Measurements from ENCODE around the gene CHERP. TPM values are rescaled to one million over a fixed set of nuclear protein-coding genes. Genes with fewer than 3 reads are reported as not detected.

Gene CHERP
- total and polyA plus RNA-seq, 2 of the 13 experiments (the other 11 are each of a cell fraction or from before 2014, with no cell fraction given), result 4.3 to 5.4 TPM

GRCh38 chr19:16542045-16542909 is at the start of gene CHERP (continued):
- TF ChIP-seq ZNF574 (CRISPR knock-in tag; IDR thresholded peaks at IDR 0.05) (peak; percentile 93), NFE2L2 (IDR thresholded peaks at IDR 0.05; ENCODE audit: low read length) (no peak), AKAP8 (CRISPR knock-in tag; IDR thresholded peaks at IDR 0.05) (no peak), ZNF136 (CRISPR knock-in tag; IDR thresholded peaks at IDR 0.05; ENCODE audit: low read depth) (no peak), ARID5B (CRISPR knock-in tag; IDR thresholded peaks at IDR 0.05) (no peak), ZSCAN9 (CRISPR knock-in tag; IDR thresholded peaks at IDR 0.05; ENCODE audit: borderline replicate concordance) (peak; percentile 75), ATF2 (CRISPR knock-in tag; IDR thresholded peaks at IDR 0.05) (peak; percentile 42; the same call in 1 of the 2 replicates), ZNF670 (CRISPR knock-in tag; IDR thresholded peaks at IDR 0.05; ENCODE audit: borderline replicate concordance) (no peak; the same call in 1 of the 2 replicates), ZSCAN29 (CRISPR knock-in tag; conservative IDR thresholded peaks at IDR 0.05) (no peak), TERF1 (CRISPR knock-in tag; IDR thresholded peaks at IDR 0.05) (no peak), ZNF362 (CRISPR knock-in tag; IDR thresholded peaks at IDR 0.05; ENCODE audit: borderline replicate concordance) (peak; percentile 18; the same call in 1 of the 2 replicates), UBTF (CRISPR knock-in tag; IDR thresholded peaks at IDR 0.05) (peak; percentile 70), SMARCC2 (IDR thresholded peaks at IDR 0.05) (no peak), ZNF556 (CRISPR knock-in tag; IDR thresholded peaks at IDR 0.05; ENCODE audit: borderline replicate concordance) (peak; percentile 87; the same call in 1 of the 2 replicates), RCOR2 (CRISPR knock-in tag; IDR thresholded peaks at IDR 0.05) (no peak)

Measured in HepG2 (cell line).